H9 (cell line): Measurements from ENCODE around the gene ZMYND8. TPM values are rescaled to one million over a fixed set of nuclear protein-coding genes. Genes with fewer than 3 reads are reported as not detected.

Experiments
- DNase-seq: peaks from one replicate; pipeline ENCODE4 v3.0.0-alpha.2; 2017
- H2AFZ ChIP-seq: one replicate; pipeline ENCODE4 v1.6.1; 2013; ENCODE audit warnings: mild to moderate bottlenecking, low read length, control low read depth, moderate library complexity
- H2AK5ac ChIP-seq: 2 replicates; pipeline ENCODE4 v1.6.1; 2013; ENCODE audit warnings: low read length, control low read depth, mixed read lengths; ENCODE audit not compliant: insufficient read length
- H2BK120ac ChIP-seq: one replicate; pipeline ENCODE4 v1.6.1; 2013; ENCODE audit warnings: low read depth, mild to moderate bottlenecking, low read length, control low read depth, inconsistent platforms; ENCODE audit not compliant: poor library complexity, severe bottlenecking
- H2BK12ac ChIP-seq: 2 replicates; pipeline ENCODE4 v1.6.1; 2013; ENCODE audit warnings: low read length, control low read depth, mixed read lengths, low read depth; ENCODE audit not compliant: insufficient read length
- H2BK15ac ChIP-seq: 2 replicates; pipeline ENCODE4 v1.6.1; 2013; ENCODE audit warnings: low read depth, low read length, control low read depth
- H2BK20ac ChIP-seq: one replicate; pipeline ENCODE4 v1.6.1; 2013; ENCODE audit warnings: low read depth, mild to moderate bottlenecking, low read length, control low read depth, inconsistent platforms; ENCODE audit not compliant: poor library complexity, severe bottlenecking
- H2BK5ac ChIP-seq: 2 replicates; pipeline ENCODE4 v1.6.1; 2013; ENCODE audit warnings: low read length, control low read depth, mixed read lengths; ENCODE audit not compliant: insufficient read length
- H3K14ac ChIP-seq: 2 replicates; pipeline ENCODE4 v1.6.1; 2013; ENCODE audit warnings: low read length, control low read depth; ENCODE audit not compliant: insufficient read depth
- H3K18ac ChIP-seq: 2 replicates; pipeline ENCODE4 v1.6.1; 2013; ENCODE audit warnings: low read depth, mild to moderate bottlenecking, mixed read lengths, low read length, control low read depth; ENCODE audit not compliant: insufficient read length
- H3K23ac ChIP-seq: 2 replicates; pipeline ENCODE4 v1.6.1; 2013; ENCODE audit warnings: low read length, control low read depth, mixed read lengths, low read depth; ENCODE audit not compliant: insufficient read length
- H3K23me2 ChIP-seq: 2 replicates; pipeline ENCODE4 v1.6.1; 2013; ENCODE audit warnings: low read depth, mild to moderate bottlenecking, mixed read lengths, low read length, control low read depth; ENCODE audit not compliant: insufficient read length, poor library complexity, severe bottlenecking
- H3K27ac ChIP-seq: 2 replicates; pipeline ENCODE4 v1.5.1; 2013; ENCODE audit warnings: low read length, control low read depth, mixed read lengths, low read depth; ENCODE audit not compliant: insufficient read length
- H3K27me3 ChIP-seq: 2 replicates; pipeline ENCODE4 v1.6.1; 2013; ENCODE audit warnings: low read length, control low read depth, inconsistent platforms; ENCODE audit not compliant: insufficient read depth
- H3K4ac ChIP-seq: 2 replicates; pipeline ENCODE4 v1.6.1; 2013; ENCODE audit warnings: low read depth, mild to moderate bottlenecking, control low read depth, inconsistent platforms, low read length, moderate library complexity
- H3K4me1 ChIP-seq: 2 replicates; pipeline ENCODE4 v1.6.1; 2013; ENCODE audit warnings: low read length, control low read depth, inconsistent platforms; ENCODE audit not compliant: insufficient read depth
- H3K4me2 ChIP-seq: 2 replicates; pipeline ENCODE4 v1.6.1; 2013; ENCODE audit warnings: low read length, control low read depth, mixed read lengths; ENCODE audit not compliant: insufficient read length, insufficient read depth
- H3K56ac ChIP-seq: 2 replicates; pipeline ENCODE4 v1.6.1; 2013; ENCODE audit warnings: low read depth, mild to moderate bottlenecking, mixed read lengths, low read length, control low read depth; ENCODE audit not compliant: insufficient read length
- H3K79me1 ChIP-seq: 2 replicates; pipeline ENCODE4 v1.6.1; 2013; ENCODE audit warnings: low read depth, mild to moderate bottlenecking, moderate library complexity, low read length, control low read depth, inconsistent platforms; ENCODE audit not compliant: insufficient read depth, poor library complexity, severe bottlenecking
- H3K79me2 ChIP-seq: 2 replicates; pipeline ENCODE4 v1.6.1; 2013; ENCODE audit warnings: low read length, control low read depth, inconsistent platforms; ENCODE audit not compliant: insufficient read depth
- H3K9ac ChIP-seq: 2 replicates; pipeline ENCODE4 v1.6.1; 2013; ENCODE audit warnings: low read length, control low read depth, mixed read lengths; ENCODE audit not compliant: insufficient read length; ENCODE audit errors: extremely low read depth
- H3K9me3 ChIP-seq: one replicate; pipeline ENCODE4 v1.6.1; 2013; ENCODE audit warnings: low read depth, low read length, inconsistent platforms; ENCODE audit not compliant: control insufficient read depth
- H3T11ph ChIP-seq: one replicate; pipeline ENCODE4 v1.6.1; 2013; ENCODE audit warnings: mild to moderate bottlenecking, low read length, control low read depth, inconsistent platforms
- H4K20me1 ChIP-seq: one replicate; pipeline ENCODE4 v1.6.1; 2013; ENCODE audit not compliant: control insufficient read depth, insufficient read length, insufficient read depth
- H4K5ac ChIP-seq: 2 replicates; pipeline ENCODE4 v1.6.1; 2013; ENCODE audit warnings: low read depth, mild to moderate bottlenecking, mixed read lengths, low read length, control low read depth; ENCODE audit not compliant: insufficient read length
- H4K8ac ChIP-seq: replicated peaks from 2 replicates; pipeline ENCODE4 v1.6.1; 2013; ENCODE audit warnings: low read length, control low read depth, mixed read lengths, low read depth; ENCODE audit not compliant: insufficient read length
- H4K91ac ChIP-seq: 2 replicates; pipeline ENCODE4 v1.6.1; 2013; ENCODE audit warnings: low read depth, mild to moderate bottlenecking, moderate library complexity, mixed read lengths, low read length, control low read depth; ENCODE audit not compliant: insufficient read length
- H3K27ac Mint-ChIP-seq, 3 experiments: 2 replicates in 2 of 3; 3 replicates in 1 of 3; pipeline ENCODE4 v1.8.0; 2020 to 2021; ENCODE audit warnings: mixed read lengths in 3 of 3, mild to moderate bottlenecking in 1 of 3, moderate library complexity in 1 of 3
- H3K27me3 Mint-ChIP-seq: 2 replicates; pipeline ENCODE4 v1.8.0; 2021; ENCODE audit warnings: low read depth, mild to moderate bottlenecking, moderate library complexity, mixed read lengths
- H3K36me3 Mint-ChIP-seq, 3 experiments: 2 replicates in 2 of 3; 3 replicates in 1 of 3; pipeline ENCODE4 v1.8.0; 2020 to 2021; ENCODE audit warnings: low read depth in 3 of 3, mixed read lengths in 3 of 3; ENCODE audit not compliant: insufficient read depth in 1 of 3
- H3K4me1 Mint-ChIP-seq, 2 experiments: 2 replicates each; pipeline ENCODE4 v1.8.0; 2020; ENCODE audit warnings: mixed read lengths in 2 of 2
- H3K4me3 Mint-ChIP-seq, 2 experiments: 2 replicates in 1 of 2; 3 replicates in 1 of 2; pipeline ENCODE4 v1.8.0; 2020 to 2021; ENCODE audit warnings: mild to moderate bottlenecking in 2 of 2, mixed read lengths in 2 of 2, moderate library complexity in 1 of 2
- H3K9me3 Mint-ChIP-seq, 2 experiments: 2 replicates in 1 of 2; 3 replicates in 1 of 2; pipeline ENCODE4 v1.8.0; 2020; ENCODE audit warnings: mild to moderate bottlenecking in 2 of 2, mixed read lengths in 2 of 2, moderate library complexity in 1 of 2
- WGBS: extraction: QIAGEN DNeasy Blood & Tissue Kit; methylation state at CpG from one replicate; pipeline ENCODE4 v1.1.7; 2013; ENCODE audit warnings: missing lambda C conversion rate, low lambda C conversion rate, mixed read lengths; ENCODE audit not compliant: insufficient read length; ENCODE audit errors: extremely low coverage; 5-methylcytosine and 5-hydroxymethylcytosine counted together
- total RNA-seq: library from RNA; stranded (reverse); gene quantifications from 2 replicates; pipeline ENCODE4 v1.2.1, GENCODE V29; 2021
- TF ChIP-seq, protein P1 (sequence below): fragments of 200-600 bp; sonication (generic); conservative IDR thresholded peaks from 3 replicates; pipeline ENCODE4 v1.8.0; 2021; ENCODE audit warnings: antibody characterized with exemption, mild to moderate bottlenecking

The ZMYND8 gene
- total RNA-seq, 1 experiment from 2014 or later: 158 TPM

DNA sequence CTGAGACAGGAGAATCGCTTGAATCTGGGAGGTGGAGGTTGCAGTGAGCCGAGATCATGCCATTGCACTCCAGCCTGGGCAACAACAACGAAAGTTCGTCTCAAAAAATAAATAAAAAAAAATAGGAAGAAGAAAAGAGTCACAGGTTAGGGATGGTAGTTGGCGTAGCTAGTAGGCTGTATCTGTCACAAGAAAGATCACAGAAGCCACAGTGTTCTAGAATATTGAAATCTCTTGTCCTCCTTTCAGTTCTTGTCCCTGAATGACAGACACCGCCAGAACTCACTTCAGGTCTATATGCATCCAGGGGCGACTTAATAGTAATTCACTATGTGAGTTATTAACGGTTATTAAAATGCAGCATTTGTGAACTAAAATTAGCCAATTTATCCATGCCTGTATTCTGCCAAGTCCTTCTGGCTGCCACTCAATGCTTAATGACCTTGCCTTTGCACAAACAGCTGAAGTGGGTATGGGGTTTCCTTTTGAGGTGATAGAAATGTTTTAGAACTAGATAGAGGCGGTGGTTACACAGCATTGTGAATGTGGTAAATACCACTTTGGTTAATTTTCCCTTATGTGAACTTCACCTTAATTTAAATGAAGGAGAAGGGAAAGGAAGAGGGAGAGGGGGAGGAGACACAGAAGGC is 41.3 kb upstream of the ZMYND8 start:
- Mint-ChIP-seq H3K27me3 (no peaks in the 10 kb centered on the region), H3K9me3 (0 out of 5 replicates have a peak, but pooled peaks cover 0 to 3% of the 10 kb centered on the region in 2 experiments), H3K27ac (no peak overlapping the region; a peak in 2 of 7 replicates), H3K4me3 (no peak overlapping the region), H3K4me1 (no peaks in the 10 kb centered on the region), H3K36me3 (no peaks in the 10 kb centered on the region)
- Histone ChIP-seq H3K27me3 (no peaks in the 10 kb centered on the region), H3K27ac (no peak overlapping the region), H4K5ac (no peak overlapping the region), H3K4ac (no peak overlapping the region), H3K56ac (no peak overlapping the region), H3K4me1 (no peaks in the 10 kb centered on the region), H2BK120ac (no peak overlapping the region), H2BK15ac (no peak overlapping the region), H3K79me1 (no peaks in the 10 kb centered on the region), H3K9ac (no peak overlapping the region), H4K20me1 (no peaks in the 10 kb centered on the region), H4K8ac (no peak overlapping the region), H2AFZ (no peak overlapping the region), H2BK12ac (no peak overlapping the region), H3K9me3 (no peaks in the 10 kb centered on the region), H3K79me2 (no peaks in the 10 kb centered on the region), H3T11ph (no peak overlapping the region), H3K14ac (no peak overlapping the region), H3K4me2 (no peak overlapping the region), H2BK20ac (no peak overlapping the region), H2BK5ac (no peak overlapping the region), H2AK5ac (no peak overlapping the region), H3K23ac (no peak overlapping the region), H3K18ac (no peak overlapping the region), H3K23me2 (no peaks in the 10 kb centered on the region), H4K91ac (no peak overlapping the region)
- TF ChIP-seq, protein P1, sequence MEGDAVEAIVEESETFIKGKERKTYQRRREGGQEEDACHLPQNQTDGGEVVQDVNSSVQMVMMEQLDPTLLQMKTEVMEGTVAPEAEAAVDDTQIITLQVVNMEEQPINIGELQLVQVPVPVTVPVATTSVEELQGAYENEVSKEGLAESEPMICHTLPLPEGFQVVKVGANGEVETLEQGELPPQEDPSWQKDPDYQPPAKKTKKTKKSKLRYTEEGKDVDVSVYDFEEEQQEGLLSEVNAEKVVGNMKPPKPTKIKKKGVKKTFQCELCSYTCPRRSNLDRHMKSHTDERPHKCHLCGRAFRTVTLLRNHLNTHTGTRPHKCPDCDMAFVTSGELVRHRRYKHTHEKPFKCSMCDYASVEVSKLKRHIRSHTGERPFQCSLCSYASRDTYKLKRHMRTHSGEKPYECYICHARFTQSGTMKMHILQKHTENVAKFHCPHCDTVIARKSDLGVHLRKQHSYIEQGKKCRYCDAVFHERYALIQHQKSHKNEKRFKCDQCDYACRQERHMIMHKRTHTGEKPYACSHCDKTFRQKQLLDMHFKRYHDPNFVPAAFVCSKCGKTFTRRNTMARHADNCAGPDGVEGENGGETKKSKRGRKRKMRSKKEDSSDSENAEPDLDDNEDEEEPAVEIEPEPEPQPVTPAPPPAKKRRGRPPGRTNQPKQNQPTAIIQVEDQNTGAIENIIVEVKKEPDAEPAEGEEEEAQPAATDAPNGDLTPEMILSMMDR: no peak
- no CpG with 5 or more reads among the region's 9 CpGs for WGBS
- no peak for DNase-seq
